Bronchial epithelial cell (primary cell): Measurements from ENCODE around the gene AGBL4. TPM values are rescaled to one million over a fixed set of nuclear protein-coding genes. Genes with fewer than 3 reads are reported as not detected.

Experiments
- DNase-seq: peaks from one replicate; pipeline ENCODE4 v3.0.0-alpha.2; 2010; ENCODE audit warnings: low read depth
- FAIRE-seq: peaks from 2 replicates; lab custom pipeline; 2011; peaks lifted over from hg19 to GRCh38; lab: Jason Lieb, UNC
- H3K27me3 ChIP-seq: 2 replicates; pipeline ENCODE4 v1.5.1; 2011; ENCODE audit warnings: low read length; ENCODE audit not compliant: control insufficient read depth, insufficient read depth
- H3K36me3 ChIP-seq: 2 replicates; pipeline ENCODE4 v1.5.1; 2011; ENCODE audit warnings: low read length; ENCODE audit not compliant: control insufficient read depth, insufficient read depth
- H3K4me3 ChIP-seq: 2 replicates; pipeline ENCODE4 v1.5.1; 2011; ENCODE audit warnings: mild to moderate bottlenecking, low read depth, low read length, control low read depth
- total RNA-seq: library from RNA; depleted of rRNA; stranded (reverse); fragments of >200 nt; gene quantifications from 2 replicates; pipeline ENCODE4 v1.2.1, GENCODE V29; 2014
- TF ChIP-seq, protein P1 (sequence below): IDR thresholded peaks from 2 replicates; pipeline ENCODE4 v1.5.1; 2011; ENCODE audit warnings: mild to moderate bottlenecking, moderate library complexity, low read length, control low read depth, inconsistent platforms; ENCODE audit not compliant: insufficient read depth, severe bottlenecking

The AGBL4 gene
- total RNA-seq, 1 donor from 2014 or later, result not detected

GRCh38 chr1:48817505-48818114, 1206.1 kb downstream of the AGBL4 start:
- no peaks in the 10 kb centered on the region for H3K36me3 ChIP-seq
- FAIRE-seq (peak; percentile 93), DNase-seq (peak; percentile 55)
- no peak overlapping the region for H3K4me3 ChIP-seq
- peaks cover 2% of the 10 kb centered on the region for H3K27me3 ChIP-seq
- TF ChIP-seq, protein P1, sequence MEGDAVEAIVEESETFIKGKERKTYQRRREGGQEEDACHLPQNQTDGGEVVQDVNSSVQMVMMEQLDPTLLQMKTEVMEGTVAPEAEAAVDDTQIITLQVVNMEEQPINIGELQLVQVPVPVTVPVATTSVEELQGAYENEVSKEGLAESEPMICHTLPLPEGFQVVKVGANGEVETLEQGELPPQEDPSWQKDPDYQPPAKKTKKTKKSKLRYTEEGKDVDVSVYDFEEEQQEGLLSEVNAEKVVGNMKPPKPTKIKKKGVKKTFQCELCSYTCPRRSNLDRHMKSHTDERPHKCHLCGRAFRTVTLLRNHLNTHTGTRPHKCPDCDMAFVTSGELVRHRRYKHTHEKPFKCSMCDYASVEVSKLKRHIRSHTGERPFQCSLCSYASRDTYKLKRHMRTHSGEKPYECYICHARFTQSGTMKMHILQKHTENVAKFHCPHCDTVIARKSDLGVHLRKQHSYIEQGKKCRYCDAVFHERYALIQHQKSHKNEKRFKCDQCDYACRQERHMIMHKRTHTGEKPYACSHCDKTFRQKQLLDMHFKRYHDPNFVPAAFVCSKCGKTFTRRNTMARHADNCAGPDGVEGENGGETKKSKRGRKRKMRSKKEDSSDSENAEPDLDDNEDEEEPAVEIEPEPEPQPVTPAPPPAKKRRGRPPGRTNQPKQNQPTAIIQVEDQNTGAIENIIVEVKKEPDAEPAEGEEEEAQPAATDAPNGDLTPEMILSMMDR, result peak; percentile 91

DNA sequence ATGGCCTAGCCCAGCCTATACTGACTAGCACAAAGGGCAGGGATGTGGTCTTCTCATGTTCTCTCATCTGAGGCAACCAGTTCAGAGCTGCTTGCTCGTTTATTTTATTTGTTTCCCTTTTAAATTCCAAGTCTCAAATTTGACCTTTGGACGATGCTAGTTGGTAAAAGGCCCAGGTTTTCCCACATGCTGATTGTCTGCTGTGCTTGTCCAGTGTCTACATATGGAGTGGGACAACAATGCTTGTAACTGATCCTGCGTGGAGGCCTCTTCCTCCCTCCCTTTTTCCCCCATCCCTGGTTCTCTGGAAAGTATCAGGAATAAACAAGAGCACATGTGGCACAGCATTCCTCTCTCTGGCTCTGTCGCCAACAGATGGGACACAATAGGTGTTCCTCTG, 1213.0 kb downstream of the AGBL4 start:
- TF ChIP-seq, protein P1, result no peak
- H3K4me3 ChIP-seq, result no peak overlapping the region
- FAIRE-seq, result no peak

DNA sequence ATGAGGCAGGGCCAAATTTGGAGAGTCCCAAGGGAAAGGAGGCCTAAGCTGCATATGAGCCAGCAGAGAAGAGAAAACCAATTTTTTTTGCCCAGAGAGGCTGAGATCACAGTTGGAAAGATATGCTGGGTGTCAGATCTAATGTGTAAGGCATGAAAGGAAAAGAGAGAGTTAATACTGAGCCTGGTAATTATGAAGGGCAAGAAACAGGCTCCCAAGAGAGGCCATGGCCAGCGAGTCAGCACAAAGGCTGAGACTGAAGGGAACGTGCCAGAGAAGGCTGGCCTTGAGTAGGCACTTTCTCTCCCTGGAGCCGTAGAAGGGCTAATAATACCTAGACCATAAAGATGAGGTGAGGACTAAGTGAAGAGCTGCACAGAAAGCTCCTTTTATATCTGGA, 1215.3 kb downstream of the AGBL4 start:
- no peaks in the 10 kb centered on the region for H3K36me3 ChIP-seq
- FAIRE-seq, result no peak
- H3K4me3 ChIP-seq, result no peak overlapping the region
- H3K27me3 ChIP-seq, result peaks cover 2% of the 10 kb centered on the region
- DNase-seq, result no peak
- TF ChIP-seq, protein P1, result no peak

More for the DNA sequence above, 1213.0 kb downstream of the AGBL4 start:
- H3K27me3 ChIP-seq, result peaks cover 2% of the 10 kb centered on the region
- DNase-seq, result no peak
- no peaks in the 10 kb centered on the region for H3K36me3 ChIP-seq

- DNase-seq (no peak), FAIRE-seq (no peak)
- TF ChIP-seq, protein P1, result no peak
- Histone ChIP-seq H3K4me3 (no peak overlapping the region), H3K27me3 (peaks cover 2% of the 10 kb centered on the region), H3K36me3 (no peaks in the 10 kb centered on the region)
Measured at GRCh38 chr1:48807554-48808260, 1216.0 kb downstream of the AGBL4 start.

DNA sequence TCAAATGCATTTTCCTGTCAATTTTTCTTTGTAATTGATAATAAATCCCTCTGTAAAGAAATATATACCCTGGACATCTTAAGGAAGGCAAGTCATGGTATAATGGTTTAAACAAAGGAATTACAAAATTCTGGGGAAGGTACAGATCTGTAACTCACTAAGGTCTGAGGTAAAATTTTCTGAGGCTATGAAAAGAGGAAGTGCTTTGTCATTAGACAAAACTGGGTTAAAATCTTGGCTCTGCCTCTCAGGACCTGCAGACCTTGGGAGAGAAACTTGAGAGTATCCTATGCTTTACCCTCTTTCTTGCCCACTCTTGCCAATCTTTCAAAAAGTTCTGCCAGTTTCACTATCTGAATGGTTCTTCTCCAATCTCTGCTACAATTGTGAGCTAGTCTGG, 1220.3 kb downstream of the AGBL4 start:
- no peaks in the 10 kb centered on the region for H3K36me3 ChIP-seq
- FAIRE-seq (no peak), DNase-seq (no peak)
- H3K27me3 ChIP-seq, result peaks cover 2% of the 10 kb centered on the region
- no peak overlapping the region for H3K4me3 ChIP-seq
- TF ChIP-seq, protein P1, result no peak
